GM18873 (cell line): ENCODE data around the gene PLET1.

Experiments used
- ATAC-seq: cut with Tn5 transposase; IDR thresholded peaks from one replicate; pipeline ENCODE4 v1.9.1; 2021; ENCODE audit warnings: mild to moderate bottlenecking, moderate library complexity, moderate number of reproducible peaks; ENCODE audit not compliant: unreplicated experiment, low FRiP score

PLET1 gene

GRCh38 chr11:112285841-112286311, 25.2 kb upstream of the PLET1 start:
- no peak for ATAC-seq

GRCh38 chr11:112281726-112282125, 21.1 kb upstream of the PLET1 start:
- ATAC-seq: no peak

GRCh38 chr11:112280268-112281126, 19.8 kb upstream of the PLET1 start:
- no peak for ATAC-seq

GRCh38 chr11:112279901-112280267, 19.2 kb upstream of the PLET1 start:
- ATAC-seq: no peak

DNA sequence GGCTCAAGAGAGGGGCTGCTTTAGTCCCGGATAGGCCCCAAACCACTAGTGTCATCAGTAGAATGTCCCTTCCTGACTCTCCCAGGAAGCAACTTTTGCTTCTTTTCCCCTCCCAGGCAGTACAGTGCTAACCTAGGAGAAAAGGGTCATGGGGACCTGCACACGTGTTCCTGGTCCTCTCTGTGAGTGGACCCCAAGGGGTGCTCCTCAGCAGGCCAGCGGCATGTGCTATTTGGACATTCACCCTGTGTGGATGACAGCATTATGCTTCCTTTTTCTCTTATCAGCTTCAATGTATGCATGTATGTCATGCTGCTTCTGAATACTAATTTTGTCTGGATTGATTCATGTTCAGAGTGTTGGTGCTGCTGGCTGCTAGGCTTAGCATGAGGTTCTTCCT, 18.1 kb upstream of the PLET1 start:
- ATAC-seq: no peak

DNA sequence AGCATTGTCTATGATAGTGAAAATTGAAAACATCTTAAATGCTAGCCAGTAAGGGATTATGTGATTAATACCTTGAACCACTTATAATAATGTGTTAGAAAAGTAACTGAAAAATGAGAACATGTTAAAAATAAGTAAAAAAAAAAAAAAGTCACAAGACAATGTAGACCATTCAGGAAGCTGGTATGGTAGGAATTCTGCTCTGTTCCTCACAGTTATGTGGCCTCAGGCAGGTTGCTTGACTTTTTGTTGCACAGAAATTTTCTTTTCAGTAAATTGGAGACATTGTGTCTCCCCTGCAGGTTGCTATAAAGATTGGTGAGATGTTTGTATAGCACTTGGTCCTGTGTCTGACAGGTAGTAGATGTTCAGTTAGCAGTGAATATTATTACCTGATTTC, 17.3 kb upstream of the PLET1 start:
- no peak for ATAC-seq

GRCh38 chr11:112277029-112277428, 16.4 kb upstream of the PLET1 start:
- ATAC-seq: no peak

DNA sequence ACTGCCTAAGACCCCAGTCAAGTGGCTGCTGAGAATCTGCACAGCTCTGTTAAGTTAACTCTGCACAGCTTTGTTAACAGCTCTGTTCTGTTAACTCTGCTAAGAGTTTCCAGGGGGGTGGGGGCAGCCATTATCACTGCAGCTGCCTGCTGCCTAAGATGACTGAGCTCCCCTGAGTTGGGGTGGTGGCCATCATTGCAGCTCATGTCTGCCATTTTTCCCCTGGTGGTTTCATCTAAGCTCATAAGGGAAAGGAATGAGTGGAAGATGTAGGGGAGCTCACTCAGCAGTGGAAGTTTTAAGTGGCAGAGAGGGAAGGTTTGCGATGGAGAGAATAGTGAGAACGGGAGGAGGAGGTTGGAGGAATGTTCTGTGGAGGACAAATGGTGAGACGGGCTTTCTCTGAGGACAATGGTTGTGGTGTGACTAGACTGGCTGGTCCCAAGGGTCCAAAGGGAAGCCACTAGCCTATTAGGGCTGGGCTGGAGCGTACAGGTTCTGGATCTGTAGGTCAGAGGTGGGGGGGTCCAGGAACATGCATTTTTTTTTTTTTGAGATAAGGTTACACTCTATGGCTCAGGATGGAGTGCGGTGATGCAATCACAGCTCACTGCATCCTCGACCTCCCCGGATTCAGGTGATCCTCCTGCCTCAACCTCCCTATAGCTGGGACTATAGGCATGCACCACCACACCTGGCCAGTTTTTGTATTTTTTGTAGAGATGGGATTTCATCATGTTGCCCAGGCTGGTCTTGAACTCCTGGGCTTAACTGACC, 13.5 kb upstream of the PLET1 start:
- no peak for ATAC-seq

- no peak for ATAC-seq
Measured at GRCh38 chr11:112273066-112273465, 12.4 kb upstream of the PLET1 start.

GRCh38 chr11:112271242-112271641, 10.6 kb upstream of the PLET1 start:
- ATAC-seq: no peak

- ATAC-seq: no peak
Measured at GRCh38 chr11:112270551-112271180, 10.0 kb upstream of the PLET1 start.

DNA sequence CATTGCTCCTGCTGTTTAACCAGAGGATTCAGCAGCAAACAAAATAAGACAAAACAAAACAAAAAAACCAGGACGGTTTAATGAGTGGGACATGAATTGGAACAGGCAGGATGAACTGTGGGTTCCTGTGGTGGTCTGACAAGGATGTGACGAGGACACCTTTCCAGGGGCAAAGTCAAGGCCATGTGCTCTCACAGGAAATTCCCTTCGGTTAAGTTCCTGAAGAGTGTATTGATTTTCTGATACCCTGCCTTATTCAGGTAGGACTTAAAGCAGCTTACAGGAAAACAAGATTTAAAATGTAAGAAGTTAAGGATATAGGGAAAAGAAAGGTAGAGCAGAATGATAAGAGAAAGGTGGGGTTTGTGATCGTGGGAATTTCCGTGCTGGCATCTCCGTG, 8.5 kb upstream of the PLET1 start:
- ATAC-seq: no peak

DNA sequence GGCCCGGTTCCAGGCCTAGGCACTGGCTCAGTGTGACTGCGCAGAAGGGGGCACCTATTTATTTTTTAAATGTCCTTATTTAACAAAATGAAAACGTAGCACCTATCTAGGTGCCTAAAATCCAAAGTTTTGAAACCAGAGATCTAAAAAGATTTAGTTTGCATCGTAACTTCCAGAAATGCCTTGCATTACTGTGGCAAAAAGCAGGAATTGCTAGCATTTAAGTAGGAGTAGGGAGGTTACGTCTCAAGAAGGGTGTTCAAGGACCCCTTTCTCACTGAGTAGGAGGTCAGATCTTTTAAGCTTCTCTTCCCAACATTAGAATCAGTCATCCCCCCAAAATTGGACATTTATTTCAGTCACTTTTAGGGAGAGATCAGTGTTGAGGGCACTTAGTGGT, 7.7 kb upstream of the PLET1 start:
- ATAC-seq: no peak

- ATAC-seq: no peak
Measured at GRCh38 chr11:112267188-112267591, 6.5 kb upstream of the PLET1 start.

- ATAC-seq: no peak
Measured at GRCh38 chr11:112266410-112266778, 5.7 kb upstream of the PLET1 start.

DNA sequence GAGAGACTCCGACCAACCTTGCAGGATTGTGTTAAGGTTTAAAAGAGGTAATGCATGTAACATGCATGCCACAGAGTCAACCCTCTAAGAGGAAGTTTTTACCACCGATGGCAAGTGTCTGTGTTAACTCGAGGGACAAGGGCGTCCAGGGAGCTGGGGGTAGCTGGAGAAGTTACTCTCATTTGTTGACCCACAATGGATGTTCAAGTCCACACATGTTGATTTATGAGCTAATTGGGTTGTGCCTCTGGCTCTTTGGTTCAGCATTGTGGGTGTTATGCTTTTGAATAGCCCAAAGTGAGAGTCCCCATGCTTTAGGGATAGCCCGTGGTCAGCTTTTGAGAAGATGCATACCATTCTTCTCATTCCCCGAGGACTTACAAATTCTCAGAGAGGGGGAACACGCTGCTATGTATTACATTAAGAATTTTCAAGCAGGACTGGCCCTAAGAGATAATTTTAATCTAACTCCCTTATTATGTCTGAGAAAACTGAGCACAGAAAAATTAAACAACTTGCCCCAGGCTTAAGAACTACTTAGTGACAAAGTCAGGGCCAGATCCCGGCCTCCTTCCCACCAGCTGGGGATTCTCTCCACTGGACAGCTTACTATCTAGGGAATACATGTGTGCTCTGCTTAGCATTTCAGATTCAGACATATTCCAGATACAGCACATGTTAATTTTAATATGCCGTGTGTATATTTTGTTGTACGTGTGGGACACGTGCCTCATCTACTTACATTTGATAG, 5.2 kb upstream of the PLET1 start:
- no peak for ATAC-seq

DNA sequence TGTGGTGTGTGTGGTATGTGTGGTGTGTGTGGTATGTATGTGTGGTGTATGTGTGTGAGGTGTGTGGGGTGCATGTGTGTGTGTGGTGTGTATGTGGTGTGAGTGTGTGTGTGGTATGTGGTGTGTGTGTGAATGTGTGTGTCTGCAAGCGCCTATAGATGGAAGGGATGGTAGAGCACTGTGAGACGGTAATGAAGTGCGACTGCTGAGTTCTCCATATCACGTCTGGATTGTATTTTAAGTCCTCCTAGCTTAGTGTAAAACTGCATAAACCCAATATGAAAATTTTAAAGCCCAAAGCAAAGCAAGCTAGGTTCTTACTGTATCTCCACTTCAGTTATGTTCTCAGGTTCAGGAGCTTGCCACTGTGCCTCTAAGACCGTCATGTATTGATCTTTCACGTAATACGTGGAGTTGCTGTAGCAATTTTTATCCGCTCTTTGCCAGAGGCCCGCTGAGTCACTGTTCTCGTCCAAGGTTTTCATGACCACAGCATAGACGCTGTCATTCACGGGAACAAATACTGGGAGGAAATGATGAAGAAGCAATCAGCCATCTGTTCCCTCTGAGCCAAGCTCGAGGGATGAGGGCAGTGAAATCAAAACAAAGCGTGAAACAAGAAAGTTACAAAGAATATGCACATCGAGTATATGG, 5.5 kb downstream of the PLET1 start:
- ATAC-seq: no peak

GRCh38 chr11:112253605-112254242, 6.9 kb downstream of the PLET1 start:
- ATAC-seq: no peak

- no peak for ATAC-seq
Measured at GRCh38 chr11:112249871-112250610, 10.6 kb downstream of the PLET1 start.
